ENCODE results near the gene SMCO3.

SMCO3 gene

GRCh38 chr12:14802247-14802646 is 11.7 kb downstream of the SMCO3 start:
- H3K27ac ChIP-seq (ENCODE audit: low read depth, low read length), result no peak overlapping the region
- peak overlapping the region; percentile 88 for H3K9ac ChIP-seq (ENCODE audit: low read depth, low read length)
- no peaks in the 10 kb centered on the region for H3K27me3 ChIP-seq (ENCODE audit: control insufficient read depth, insufficient read depth, low read length)
- H3K4me1 ChIP-seq (ENCODE audit: control insufficient read depth, insufficient read depth, low read length), result peaks cover 12% of the 10 kb centered on the region
- H3K4me3 ChIP-seq (ENCODE audit: low read depth, low read length), result peak overlapping the region; percentile 85
- H3K9me3 ChIP-seq (ENCODE audit: control insufficient read depth, insufficient read depth, low read length), result no peaks in the 10 kb centered on the region
- peaks cover 38% of the 10 kb centered on the region for H3K36me3 ChIP-seq (ENCODE audit: control insufficient read depth, insufficient read depth, low read length)

GRCh38 chr12:14795028-14795448 is 18.9 kb downstream of the SMCO3 start:
- H3K9me3 ChIP-seq (ENCODE audit: control insufficient read depth, insufficient read depth, low read length), result no peaks in the 10 kb centered on the region
- no peak overlapping the region for H3K4me3 ChIP-seq (ENCODE audit: low read depth, low read length)
- H3K27ac ChIP-seq (ENCODE audit: low read depth, low read length), result no peak overlapping the region
- no peak overlapping the region for H3K9ac ChIP-seq (ENCODE audit: low read depth, low read length)
- no peaks in the 10 kb centered on the region for H3K27me3 ChIP-seq (ENCODE audit: control insufficient read depth, insufficient read depth, low read length)
- H3K36me3 ChIP-seq (ENCODE audit: control insufficient read depth, insufficient read depth, low read length), result peaks cover 96% of the 10 kb centered on the region
- H3K4me1 ChIP-seq (ENCODE audit: control insufficient read depth, insufficient read depth, low read length), result no peaks in the 10 kb centered on the region

DNA sequence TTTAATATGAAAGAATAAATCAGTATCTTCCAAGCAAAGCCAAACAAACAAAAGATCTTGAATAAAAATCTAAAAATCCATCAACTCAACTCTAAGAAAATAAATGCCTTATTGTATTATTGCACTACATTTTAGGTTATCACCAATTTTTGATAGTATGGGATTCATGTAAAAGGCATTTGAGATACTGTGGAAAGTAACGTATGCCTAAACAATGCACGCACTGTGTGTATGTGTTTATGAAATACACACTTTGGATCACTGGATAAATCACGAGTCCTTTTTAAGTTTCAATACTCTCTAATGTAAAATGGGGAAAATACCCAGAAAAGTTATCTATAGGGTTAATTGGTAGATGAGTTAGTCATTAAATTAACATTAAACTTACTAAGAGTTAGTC is 28.4 kb downstream of the SMCO3 start:
- H3K36me3 ChIP-seq (ENCODE audit: control insufficient read depth, insufficient read depth, low read length), result peaks cover 63% of the 10 kb centered on the region

DNA sequence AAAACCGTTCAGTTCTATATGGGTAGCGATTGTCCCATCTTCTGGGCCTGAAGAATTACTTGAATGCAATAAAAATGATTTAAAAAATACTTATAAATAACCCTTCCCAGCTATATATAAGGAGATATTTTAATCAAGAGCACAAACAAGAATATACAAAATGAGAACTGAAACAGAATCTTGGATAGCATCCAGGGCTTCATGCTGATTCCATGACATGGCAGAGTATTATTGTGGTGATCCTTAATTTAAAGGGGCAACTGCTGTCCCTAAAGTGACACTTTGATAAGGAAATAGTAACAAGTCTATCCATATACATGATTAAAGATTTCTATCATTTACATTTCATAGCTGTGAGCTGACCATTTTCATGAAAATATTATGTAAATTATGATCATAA is 29.5 kb downstream of the SMCO3 start:
- Histone ChIP-seq H3K27ac (ENCODE audit: low read depth, low read length) (no peak overlapping the region), H3K27me3 (ENCODE audit: control insufficient read depth, insufficient read depth, low read length) (no peaks in the 10 kb centered on the region), H3K9ac (ENCODE audit: low read depth, low read length) (no peak overlapping the region), H3K9me3 (ENCODE audit: control insufficient read depth, insufficient read depth, low read length) (no peaks in the 10 kb centered on the region), H3K4me3 (ENCODE audit: low read depth, low read length) (no peak overlapping the region), H3K4me1 (ENCODE audit: control insufficient read depth, insufficient read depth, low read length) (no peaks in the 10 kb centered on the region), H3K36me3 (ENCODE audit: control insufficient read depth, insufficient read depth, low read length) (peaks cover 52% of the 10 kb centered on the region)

More for the DNA sequence above, 28.4 kb downstream of the SMCO3 start:
- Histone ChIP-seq H3K4me3 (ENCODE audit: low read depth, low read length) (no peak overlapping the region), H3K9ac (ENCODE audit: low read depth, low read length) (no peak overlapping the region), H3K9me3 (ENCODE audit: control insufficient read depth, insufficient read depth, low read length) (no peaks in the 10 kb centered on the region), H3K4me1 (ENCODE audit: control insufficient read depth, insufficient read depth, low read length) (no peaks in the 10 kb centered on the region), H3K27ac (ENCODE audit: low read depth, low read length) (no peak overlapping the region), H3K27me3 (ENCODE audit: control insufficient read depth, insufficient read depth, low read length) (no peaks in the 10 kb centered on the region)

GRCh38 chr12:14782756-14783155 is 31.2 kb downstream of the SMCO3 start:
- Histone ChIP-seq H3K4me1 (ENCODE audit: control insufficient read depth, insufficient read depth, low read length) (no peaks in the 10 kb centered on the region), H3K27ac (ENCODE audit: low read depth, low read length) (no peak overlapping the region), H3K36me3 (ENCODE audit: control insufficient read depth, insufficient read depth, low read length) (peaks cover 35% of the 10 kb centered on the region), H3K4me3 (ENCODE audit: low read depth, low read length) (no peak overlapping the region), H3K27me3 (ENCODE audit: control insufficient read depth, insufficient read depth, low read length) (no peaks in the 10 kb centered on the region), H3K9ac (ENCODE audit: low read depth, low read length) (no peak overlapping the region), H3K9me3 (ENCODE audit: control insufficient read depth, insufficient read depth, low read length) (no peaks in the 10 kb centered on the region)

DNA sequence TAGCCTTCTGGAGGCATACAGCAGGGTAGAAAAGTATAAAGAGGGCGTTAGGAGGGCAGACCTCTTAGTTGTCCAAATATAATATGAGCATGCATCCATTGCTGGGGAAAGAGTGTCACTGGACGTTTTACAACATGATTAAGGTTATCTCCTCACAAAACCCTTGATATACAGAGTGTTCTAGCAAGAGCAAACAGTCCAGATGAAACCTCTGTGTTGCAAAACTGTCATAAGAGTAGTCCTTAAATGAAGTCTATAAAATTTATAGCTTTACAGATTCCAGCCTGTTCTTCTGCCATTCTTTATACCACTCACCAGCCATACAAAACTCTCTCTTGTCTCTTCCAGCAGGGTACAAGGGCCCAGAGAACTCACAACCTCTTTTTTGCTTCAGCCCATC is 32.4 kb downstream of the SMCO3 start:
- H3K9ac ChIP-seq (ENCODE audit: low read depth, low read length), result no peak overlapping the region
- no peak overlapping the region for H3K27ac ChIP-seq (ENCODE audit: low read depth, low read length)
- H3K4me3 ChIP-seq (ENCODE audit: low read depth, low read length), result no peak overlapping the region
- H3K9me3 ChIP-seq (ENCODE audit: control insufficient read depth, insufficient read depth, low read length), result no peaks in the 10 kb centered on the region
- peaks cover 10% of the 10 kb centered on the region for H3K4me1 ChIP-seq (ENCODE audit: control insufficient read depth, insufficient read depth, low read length)
- peaks cover 23% of the 10 kb centered on the region for H3K36me3 ChIP-seq (ENCODE audit: control insufficient read depth, insufficient read depth, low read length)
- no peaks in the 10 kb centered on the region for H3K27me3 ChIP-seq (ENCODE audit: control insufficient read depth, insufficient read depth, low read length)

- Histone ChIP-seq H3K27me3 (ENCODE audit: control insufficient read depth, insufficient read depth, low read length) (no peaks in the 10 kb centered on the region), H3K27ac (ENCODE audit: low read depth, low read length) (no peak overlapping the region), H3K4me3 (ENCODE audit: low read depth, low read length) (no peak overlapping the region), H3K9me3 (ENCODE audit: control insufficient read depth, insufficient read depth, low read length) (no peaks in the 10 kb centered on the region), H3K9ac (ENCODE audit: low read depth, low read length) (no peak overlapping the region), H3K4me1 (ENCODE audit: control insufficient read depth, insufficient read depth, low read length) (peaks cover 11% of the 10 kb centered on the region), H3K36me3 (ENCODE audit: control insufficient read depth, insufficient read depth, low read length) (peaks cover 16% of the 10 kb centered on the region)
These were observed 33.1 kb downstream of the SMCO3 start for GRCh38 chr12:14780859-14781258.

- peaks cover 6% of the 10 kb centered on the region; the same call in 1 of the 2 replicates for H3K36me3 ChIP-seq (ENCODE audit: control insufficient read depth, insufficient read depth, low read length)
- no peak overlapping the region for H3K9ac ChIP-seq (ENCODE audit: low read depth, low read length)
- 0 out of 2 replicates have a peak, but pooled peaks cover 4% of the 10 kb centered on the region for H3K27me3 ChIP-seq (ENCODE audit: control insufficient read depth, insufficient read depth, low read length)
- H3K9me3 ChIP-seq (ENCODE audit: control insufficient read depth, insufficient read depth, low read length), result no peaks in the 10 kb centered on the region
- no peak overlapping the region for H3K27ac ChIP-seq (ENCODE audit: low read depth, low read length)
- no peak overlapping the region for H3K4me3 ChIP-seq (ENCODE audit: low read depth, low read length)
- peaks cover 17% of the 10 kb centered on the region for H3K4me1 ChIP-seq (ENCODE audit: control insufficient read depth, insufficient read depth, low read length)
These were observed 34.1 kb downstream of the SMCO3 start for GRCh38 chr12:14779834-14780233.

DNA sequence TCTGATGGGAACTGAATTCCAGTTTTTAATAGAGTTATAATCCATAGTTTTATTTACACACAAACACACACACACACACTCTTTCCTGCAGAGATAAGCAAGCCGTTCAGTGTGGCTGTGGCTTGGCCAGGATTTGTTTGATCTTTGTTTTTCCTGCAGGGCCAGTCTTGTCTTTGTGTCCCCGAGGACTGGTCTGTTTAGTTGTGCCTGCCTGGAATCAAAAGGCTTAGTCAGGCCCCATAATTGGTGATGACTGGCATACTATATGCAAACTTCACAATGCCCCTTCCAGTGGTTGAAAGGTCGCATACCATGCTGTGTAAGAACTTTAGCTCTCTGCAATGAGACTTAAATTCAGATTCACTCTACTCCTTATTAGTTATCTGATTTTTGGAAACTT is 36.7 kb downstream of the SMCO3 start:
- H3K4me3 ChIP-seq (ENCODE audit: low read depth, low read length), result no peak overlapping the region
- 0 out of 2 replicates have a peak, but pooled peaks cover 4% of the 10 kb centered on the region for H3K27me3 ChIP-seq (ENCODE audit: control insufficient read depth, insufficient read depth, low read length)
- no peak overlapping the region for H3K9ac ChIP-seq (ENCODE audit: low read depth, low read length)
- no peaks in the 10 kb centered on the region for H3K36me3 ChIP-seq (ENCODE audit: control insufficient read depth, insufficient read depth, low read length)
- no peaks in the 10 kb centered on the region for H3K9me3 ChIP-seq (ENCODE audit: control insufficient read depth, insufficient read depth, low read length)
- H3K4me1 ChIP-seq (ENCODE audit: control insufficient read depth, insufficient read depth, low read length), result peaks cover 17% of the 10 kb centered on the region
- no peak overlapping the region for H3K27ac ChIP-seq (ENCODE audit: low read depth, low read length)

DNA sequence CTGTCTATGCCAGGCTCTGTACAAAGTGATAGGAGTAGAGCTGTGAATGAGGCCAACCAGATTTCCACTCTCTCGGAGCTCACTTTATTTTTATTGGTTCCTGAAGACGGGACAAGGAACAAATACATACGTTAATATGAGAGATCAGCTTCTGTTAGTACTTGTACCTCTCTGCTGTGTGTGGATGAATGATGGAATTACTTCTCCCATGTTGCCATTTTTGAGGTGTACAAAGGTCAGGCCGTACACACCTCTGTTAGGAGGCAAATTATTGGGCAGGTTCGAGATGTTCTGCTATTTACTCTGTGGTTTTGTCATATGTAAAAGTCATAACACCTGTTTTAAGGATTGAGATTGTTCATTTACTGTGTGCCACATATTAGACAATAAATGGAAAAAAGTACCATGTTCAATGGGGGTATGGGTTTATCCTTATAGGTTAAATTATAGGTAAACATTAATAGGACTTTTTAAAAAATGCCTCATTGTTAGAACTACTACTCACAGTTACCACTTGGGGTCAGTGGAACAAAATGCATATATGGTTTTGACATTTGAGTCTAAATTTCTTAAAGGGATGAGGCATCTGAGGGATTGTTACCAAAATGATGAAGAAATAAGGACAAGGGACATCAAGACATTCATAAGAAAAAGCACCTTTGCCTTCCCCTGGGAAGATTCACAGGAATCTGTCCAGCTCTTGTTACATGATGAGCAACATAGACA is 37.6 kb downstream of the SMCO3 start:
- Histone ChIP-seq H3K36me3 (ENCODE audit: control insufficient read depth, insufficient read depth, low read length) (no peaks in the 10 kb centered on the region), H3K9ac (ENCODE audit: low read depth, low read length) (no peak overlapping the region), H3K27me3 (ENCODE audit: control insufficient read depth, insufficient read depth, low read length) (0 out of 2 replicates have a peak, but pooled peaks cover 4% of the 10 kb centered on the region), H3K4me1 (ENCODE audit: control insufficient read depth, insufficient read depth, low read length) (peaks cover 24% of the 10 kb centered on the region), H3K4me3 (ENCODE audit: low read depth, low read length) (0 out of 2 replicates have a peak overlapping the region, but pooled peaks have one; percentile 18), H3K27ac (ENCODE audit: low read depth, low read length) (no peak overlapping the region), H3K9me3 (ENCODE audit: control insufficient read depth, insufficient read depth, low read length) (no peaks in the 10 kb centered on the region)

GRCh38 chr12:14775636-14775980 is 38.4 kb downstream of the SMCO3 start:
- Histone ChIP-seq H3K9me3 (ENCODE audit: control insufficient read depth, insufficient read depth, low read length) (no peaks in the 10 kb centered on the region), H3K9ac (ENCODE audit: low read depth, low read length) (no peak overlapping the region), H3K4me3 (ENCODE audit: low read depth, low read length) (peak overlapping the region; percentile 88), H3K4me1 (ENCODE audit: control insufficient read depth, insufficient read depth, low read length) (peaks cover 24% of the 10 kb centered on the region), H3K27ac (ENCODE audit: low read depth, low read length) (no peak overlapping the region), H3K27me3 (ENCODE audit: control insufficient read depth, insufficient read depth, low read length) (0 out of 2 replicates have a peak, but pooled peaks cover 4% of the 10 kb centered on the region), H3K36me3 (ENCODE audit: control insufficient read depth, insufficient read depth, low read length) (no peaks in the 10 kb centered on the region)
